T-helper 2 cell treated with Interferon-gamma antibody and Interleukin-4, amounts not matched to agents 5 μg/mL and 100 μg/mL, for 36 hours (primary cell): ENCODE measurements around the gene PXYLP1.
A peak's percentile ranks its signal among the peaks of the same experiment; 100 is the strongest.

Experiments
- DNase-seq: peaks from one replicate; pipeline ENCODE4 v3.0.0; 2021; ENCODE audit warnings: low spot score
- H3K27ac Mint-ChIP-seq: one replicate; pipeline ENCODE4 v1.8.0; 2021; ENCODE audit warnings: mild to moderate bottlenecking, mixed read lengths
- H3K27me3 Mint-ChIP-seq: one replicate; pipeline ENCODE4 v1.8.0; 2021; ENCODE audit warnings: low read depth, mixed read lengths
- H3K36me3 Mint-ChIP-seq: one replicate; pipeline ENCODE4 v1.8.0; 2021; ENCODE audit warnings: low read depth, mixed read lengths
- H3K4me1 Mint-ChIP-seq: one replicate; pipeline ENCODE4 v1.8.0; 2021; ENCODE audit warnings: low read depth, mixed read lengths
- H3K4me3 Mint-ChIP-seq: one replicate; pipeline ENCODE4 v1.8.0; 2022; ENCODE audit warnings: mild to moderate bottlenecking, moderate library complexity, mixed read lengths
- H3K9me3 Mint-ChIP-seq: one replicate; pipeline ENCODE4 v1.8.0; 2021; ENCODE audit warnings: mixed read lengths

Gene PXYLP1

DNA sequence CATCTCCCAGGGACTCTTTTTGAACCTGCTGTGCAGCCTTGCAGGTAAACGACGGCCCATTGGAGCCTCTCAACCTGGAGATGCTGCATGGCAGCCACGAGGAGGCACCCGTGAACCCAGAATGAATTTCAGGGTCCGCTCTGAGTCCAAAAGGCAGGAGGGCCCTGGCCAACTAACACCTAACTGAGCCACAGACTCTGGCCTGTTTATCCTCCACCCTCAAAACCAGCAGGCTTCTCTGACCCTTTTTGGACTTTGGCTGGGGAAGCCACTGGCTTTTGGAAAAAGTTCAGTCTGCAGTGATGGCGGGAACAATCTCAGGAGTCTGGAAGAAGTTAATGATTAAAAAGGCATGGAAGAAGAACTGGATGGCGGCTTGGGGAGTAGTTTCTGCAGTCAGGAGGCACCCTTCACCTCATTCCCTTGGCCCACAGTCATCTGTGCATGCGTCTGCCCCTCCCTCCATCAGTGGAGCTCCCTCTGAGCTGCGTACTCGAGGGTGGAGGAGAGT is 4.1 kb downstream of the PXYLP1 start:
- Mint-ChIP-seq H3K4me1 (peaks cover 74% of the 10 kb centered on the region), H3K27ac (peak overlapping the region; percentile 69), H3K27me3 (no peaks in the 10 kb centered on the region), H3K36me3 (peaks cover 46% of the 10 kb centered on the region), H3K4me3 (peak overlapping the region; percentile 42), H3K9me3 (no peaks in the 10 kb centered on the region)
- DNase-seq = no peak

DNA sequence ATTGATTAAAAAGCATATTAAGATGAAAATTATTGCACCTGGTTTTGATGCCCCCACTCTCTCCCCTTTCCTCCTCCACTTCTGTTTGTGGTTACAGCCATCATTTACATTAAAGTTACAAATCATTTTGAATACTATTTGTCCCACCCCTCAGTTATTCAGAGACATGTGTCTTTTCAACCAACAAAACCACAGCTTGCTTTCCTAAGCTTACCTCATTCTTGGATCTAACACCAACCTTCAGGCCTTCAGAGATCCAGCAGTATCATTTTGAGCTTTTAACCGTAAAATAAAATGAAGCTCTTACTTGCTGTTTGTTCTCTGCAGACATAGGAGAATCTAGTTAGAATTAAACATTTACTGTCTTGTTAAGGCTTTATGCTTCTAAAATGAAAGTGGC is 4.7 kb downstream of the PXYLP1 start:
- DNase-seq = no peak
- Mint-ChIP-seq H3K36me3 (peaks cover 48% of the 10 kb centered on the region), H3K27ac (peak overlapping the region; percentile 69), H3K27me3 (no peaks in the 10 kb centered on the region), H3K4me1 (peaks cover 75% of the 10 kb centered on the region), H3K9me3 (no peaks in the 10 kb centered on the region), H3K4me3 (peak overlapping the region; percentile 42)

DNA sequence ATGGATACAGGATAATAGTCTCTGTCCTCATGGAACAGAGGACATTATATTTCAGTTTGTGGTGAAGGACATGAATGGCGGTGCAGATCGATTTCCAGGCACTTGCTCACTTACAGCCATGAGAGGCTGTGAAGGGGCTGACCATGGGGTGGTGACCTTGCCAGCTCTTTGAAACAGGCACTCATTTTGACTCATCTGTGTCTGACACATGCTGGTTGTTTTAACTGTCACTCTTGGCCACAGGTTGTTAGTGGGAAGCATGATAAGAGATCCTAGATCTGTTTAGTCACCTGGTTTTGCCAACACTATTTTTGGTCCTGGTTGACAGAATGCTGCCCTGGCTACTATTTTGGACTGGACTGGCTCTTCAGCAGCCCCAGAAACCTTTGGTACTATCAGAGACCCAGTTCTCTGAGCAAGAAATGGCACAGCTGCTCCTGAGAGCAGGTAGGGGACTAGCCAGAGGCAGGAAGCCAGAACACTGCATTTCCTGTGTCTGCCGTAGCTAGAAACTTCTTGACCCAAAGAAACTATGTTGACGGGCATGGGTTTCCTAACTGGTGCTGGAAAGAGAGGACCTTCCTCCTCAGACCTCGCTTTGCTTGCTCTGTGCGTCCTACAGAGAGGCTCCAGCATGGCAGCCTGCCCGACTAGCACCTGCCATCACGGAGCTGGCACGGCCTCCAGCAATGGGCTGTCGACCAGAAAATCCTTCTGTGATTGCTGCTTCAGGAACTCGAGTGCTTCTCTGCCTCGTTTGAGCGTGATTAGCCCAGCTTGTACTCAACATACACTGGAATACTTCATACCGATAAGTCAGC is 6.3 kb downstream of the PXYLP1 start:
- H3K4me1 Mint-ChIP-seq = peaks cover 82% of the 10 kb centered on the region
- no peaks in the 10 kb centered on the region for H3K9me3 Mint-ChIP-seq
- no peaks in the 10 kb centered on the region for H3K27me3 Mint-ChIP-seq
- peak overlapping the region; percentile 49 for H3K4me3 Mint-ChIP-seq
- H3K36me3 Mint-ChIP-seq = peaks cover 59% of the 10 kb centered on the region
- H3K27ac Mint-ChIP-seq = peak overlapping the region; percentile 83
- peak; percentile 70 for DNase-seq

DNA sequence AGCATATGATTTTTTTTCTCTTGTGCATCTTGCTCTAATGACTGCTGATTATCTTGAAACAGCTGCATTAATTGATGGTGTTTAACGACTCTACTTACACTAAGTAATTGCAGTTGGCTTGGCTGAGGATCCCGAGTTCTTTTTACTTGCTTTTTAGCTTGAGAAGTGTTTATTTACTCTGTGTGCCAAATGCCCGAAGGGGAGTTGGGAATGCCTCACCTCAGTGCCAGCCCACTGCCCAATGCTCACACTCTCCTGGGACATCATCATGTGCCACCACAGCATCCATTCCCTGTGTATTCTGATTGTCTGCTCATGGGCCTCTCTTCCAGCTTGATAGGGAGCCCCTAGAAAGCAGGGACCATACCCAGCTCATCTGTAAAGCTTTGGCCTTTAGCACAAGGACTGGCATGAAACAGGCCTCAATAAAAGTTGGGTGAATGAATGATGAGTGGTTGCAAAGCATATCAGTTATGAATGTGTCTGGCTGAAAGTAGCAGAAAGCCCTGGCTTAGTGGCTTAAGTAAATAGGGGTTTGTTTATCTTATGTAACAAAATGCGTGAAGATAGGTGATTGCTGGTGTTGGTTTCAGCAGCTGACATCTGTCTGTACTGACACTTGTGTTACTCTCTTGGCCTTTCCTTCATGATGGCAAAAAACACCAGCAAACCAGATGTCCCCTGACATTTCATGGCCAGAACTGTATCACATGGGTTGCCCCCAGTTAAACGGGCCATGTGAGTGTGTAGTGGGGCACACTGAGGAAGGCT is 8.1 kb downstream of the PXYLP1 start:
- Mint-ChIP-seq H3K27ac (peak overlapping the region; percentile 53), H3K36me3 (peaks cover 65% of the 10 kb centered on the region), H3K4me1 (peaks cover 78% of the 10 kb centered on the region), H3K4me3 (peak overlapping the region; percentile 23), H3K27me3 (no peaks in the 10 kb centered on the region), H3K9me3 (no peaks in the 10 kb centered on the region)
- DNase-seq = no peak

DNA sequence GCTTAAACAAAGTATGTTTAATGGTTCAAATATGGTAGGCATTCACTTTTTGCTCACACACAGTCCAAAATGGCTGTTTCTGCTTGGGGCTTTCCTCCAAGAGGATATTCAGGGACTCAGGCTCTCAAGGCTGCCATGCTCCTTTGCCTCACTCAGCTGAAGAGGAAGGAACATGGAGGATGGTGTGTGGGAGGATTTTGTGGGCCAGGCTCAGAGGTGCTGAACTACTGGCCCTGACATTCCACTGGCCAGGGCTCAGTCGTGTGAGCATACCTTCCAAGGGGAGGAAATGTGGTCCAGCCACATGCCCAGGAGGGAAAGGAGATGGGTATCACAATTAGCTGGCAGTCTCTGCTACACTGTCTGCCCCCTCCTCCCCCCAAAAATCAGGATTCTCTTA is 8.7 kb downstream of the PXYLP1 start:
- Mint-ChIP-seq H3K27me3 (no peaks in the 10 kb centered on the region), H3K27ac (no peak overlapping the region), H3K36me3 (peaks cover 61% of the 10 kb centered on the region), H3K4me3 (no peak overlapping the region), H3K9me3 (no peaks in the 10 kb centered on the region), H3K4me1 (peaks cover 73% of the 10 kb centered on the region)
- no peak for DNase-seq

DNA sequence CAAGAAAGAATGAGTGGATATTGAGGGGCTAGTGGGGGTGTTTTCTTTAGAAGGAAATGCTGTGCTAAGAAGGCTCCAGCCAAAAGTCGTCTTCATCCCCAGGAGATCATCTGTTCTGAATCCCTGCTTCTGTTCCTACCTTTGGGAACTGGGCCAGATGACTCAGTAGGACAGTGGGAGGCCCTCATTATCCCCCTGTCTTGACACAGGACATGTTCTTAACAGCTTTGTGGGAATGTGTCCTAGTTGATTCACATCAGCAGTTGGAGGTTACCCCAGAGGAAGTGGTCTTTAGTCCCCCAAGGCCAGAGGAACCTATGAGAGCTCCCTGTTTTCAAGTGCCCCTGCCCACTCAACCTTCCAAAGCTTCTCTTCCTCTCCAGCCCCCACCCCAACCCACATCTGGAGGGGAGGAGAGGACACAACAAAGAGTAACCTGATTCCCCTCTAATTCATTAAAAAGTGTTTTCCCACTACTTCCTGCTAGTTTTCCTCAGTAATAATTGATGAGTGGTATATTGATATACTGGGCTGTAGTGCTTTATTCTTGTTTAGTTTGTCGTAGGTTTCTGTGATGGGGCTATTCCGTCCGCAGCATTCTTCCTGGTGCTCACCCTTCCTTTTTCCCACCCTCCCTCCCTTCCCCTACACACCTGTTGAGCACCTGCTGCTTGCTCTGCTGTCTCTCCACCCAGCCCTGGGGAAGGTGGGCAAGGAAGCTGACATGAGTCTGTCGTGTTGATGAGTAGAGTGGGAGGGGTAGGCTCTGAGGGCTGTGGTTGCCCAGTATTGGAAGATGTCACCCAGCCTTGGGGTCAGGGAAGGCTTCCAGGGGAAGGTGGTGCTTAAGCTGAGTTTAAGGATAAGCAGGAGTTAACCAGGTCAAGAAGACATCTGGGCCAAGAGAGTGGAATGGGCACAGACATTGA is 9.3 kb downstream of the PXYLP1 start:
- H3K9me3 Mint-ChIP-seq = no peaks in the 10 kb centered on the region
- no peak overlapping the region for H3K27ac Mint-ChIP-seq
- peaks cover 69% of the 10 kb centered on the region for H3K4me1 Mint-ChIP-seq
- H3K4me3 Mint-ChIP-seq = no peak overlapping the region
- peaks cover 60% of the 10 kb centered on the region for H3K36me3 Mint-ChIP-seq
- DNase-seq = no peak
- H3K27me3 Mint-ChIP-seq = no peaks in the 10 kb centered on the region

DNA sequence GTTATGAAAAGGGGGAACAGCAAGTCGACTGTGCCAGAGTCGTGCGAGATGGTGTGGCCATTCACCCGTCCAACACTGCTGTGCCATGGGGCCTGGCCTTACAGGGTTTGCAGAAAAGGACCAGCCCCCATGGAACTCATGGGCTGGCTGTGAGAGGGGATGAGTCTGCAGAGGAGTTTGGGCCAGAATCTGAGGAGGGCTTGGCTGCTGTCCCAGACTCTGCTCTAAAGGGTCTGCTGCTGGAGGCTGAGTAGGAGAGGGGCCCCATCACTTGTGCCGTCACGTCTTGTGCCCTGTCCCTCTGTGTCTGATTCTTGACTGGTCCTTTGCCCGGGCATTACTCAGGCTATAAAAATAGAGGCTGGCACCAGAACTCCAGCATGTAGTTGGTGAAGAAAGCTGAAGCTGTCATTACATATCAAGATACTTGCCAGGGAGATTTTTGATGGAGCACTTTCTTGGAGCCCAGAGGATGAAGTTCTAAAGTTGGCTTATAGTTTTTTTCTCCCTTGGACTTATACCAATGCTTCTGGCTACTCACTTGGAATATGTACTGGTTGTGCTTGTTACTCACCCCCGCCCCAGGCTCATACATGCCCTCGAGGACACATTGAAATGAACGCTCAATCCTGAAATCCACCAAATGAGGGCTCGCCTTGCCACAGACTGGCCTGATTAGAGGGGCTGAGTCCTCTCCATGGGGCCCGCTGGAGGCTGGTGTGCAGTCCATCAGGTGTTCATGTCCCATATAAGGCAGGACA is 10.2 kb downstream of the PXYLP1 start:
- H3K4me1 Mint-ChIP-seq = peaks cover 65% of the 10 kb centered on the region
- no peak overlapping the region for H3K4me3 Mint-ChIP-seq
- H3K27ac Mint-ChIP-seq = no peak overlapping the region
- H3K9me3 Mint-ChIP-seq = no peaks in the 10 kb centered on the region
- DNase-seq = no peak
- H3K27me3 Mint-ChIP-seq = no peaks in the 10 kb centered on the region
- H3K36me3 Mint-ChIP-seq = peaks cover 53% of the 10 kb centered on the region

DNA sequence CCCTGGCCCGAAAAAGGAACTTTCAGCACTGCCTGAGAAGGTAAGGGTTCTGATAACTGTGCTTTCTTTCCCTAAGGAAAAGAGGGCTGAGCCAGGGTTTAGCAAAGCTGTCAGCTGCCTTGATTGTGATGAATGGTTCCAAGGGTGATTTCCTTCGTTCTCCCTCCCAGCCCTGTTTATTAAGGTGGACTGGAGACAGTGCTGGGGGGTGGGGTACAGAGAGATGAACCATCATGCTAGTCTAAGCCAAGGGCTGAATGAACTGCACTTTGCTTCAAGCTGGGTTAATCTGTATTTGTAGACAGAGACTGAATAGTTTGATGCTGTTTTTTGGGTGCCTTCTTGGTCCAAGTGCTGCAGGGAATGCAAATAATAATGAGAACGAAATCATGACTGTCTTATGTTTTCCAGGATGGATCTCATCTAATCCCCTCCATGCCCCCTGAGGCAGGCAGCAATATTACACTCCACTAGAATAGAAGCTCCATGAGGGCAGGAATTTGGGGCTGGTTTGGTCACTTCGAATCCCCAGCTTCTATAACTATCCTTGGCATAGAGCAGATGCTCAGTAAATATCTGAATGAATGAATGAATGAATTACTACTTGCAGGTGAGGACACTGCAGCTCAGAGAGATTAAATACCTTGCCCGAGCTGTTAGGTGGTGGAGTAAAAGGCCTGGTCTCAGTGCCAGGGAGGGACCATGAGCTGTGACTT is 10.9 kb downstream of the PXYLP1 start:
- Mint-ChIP-seq H3K4me1 (peaks cover 58% of the 10 kb centered on the region), H3K36me3 (peaks cover 53% of the 10 kb centered on the region), H3K9me3 (no peaks in the 10 kb centered on the region), H3K27ac (peak overlapping the region; percentile 75), H3K27me3 (no peaks in the 10 kb centered on the region), H3K4me3 (peak overlapping the region; percentile 56)
- DNase-seq = no peak

DNA sequence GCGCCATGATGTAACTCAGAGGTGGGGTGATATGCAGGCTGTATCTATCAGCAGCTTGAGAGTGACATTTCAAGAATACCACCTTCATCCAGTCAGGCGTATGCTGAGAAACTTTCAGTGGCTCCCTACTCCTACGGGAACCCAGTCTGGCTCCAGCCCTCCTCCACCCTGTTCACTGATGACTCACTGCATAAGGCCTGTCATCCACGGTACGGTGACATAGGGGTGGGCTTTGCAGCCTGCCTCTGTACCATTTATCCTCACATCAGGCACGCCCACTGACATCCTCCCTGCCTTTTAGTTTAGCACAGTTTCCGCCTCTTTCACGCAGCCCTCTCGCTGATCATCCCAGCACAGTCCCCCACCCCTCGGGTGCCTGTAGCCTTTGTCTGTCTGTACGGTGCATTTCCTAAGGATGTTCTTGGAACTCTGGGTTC is 11.7 kb downstream of the PXYLP1 start:
- Mint-ChIP-seq H3K27ac (peak overlapping the region; percentile 75), H3K9me3 (no peaks in the 10 kb centered on the region), H3K36me3 (peaks cover 46% of the 10 kb centered on the region), H3K4me1 (peaks cover 51% of the 10 kb centered on the region), H3K27me3 (no peaks in the 10 kb centered on the region), H3K4me3 (peak overlapping the region; percentile 56)
- DNase-seq = peak; percentile 78

DNA sequence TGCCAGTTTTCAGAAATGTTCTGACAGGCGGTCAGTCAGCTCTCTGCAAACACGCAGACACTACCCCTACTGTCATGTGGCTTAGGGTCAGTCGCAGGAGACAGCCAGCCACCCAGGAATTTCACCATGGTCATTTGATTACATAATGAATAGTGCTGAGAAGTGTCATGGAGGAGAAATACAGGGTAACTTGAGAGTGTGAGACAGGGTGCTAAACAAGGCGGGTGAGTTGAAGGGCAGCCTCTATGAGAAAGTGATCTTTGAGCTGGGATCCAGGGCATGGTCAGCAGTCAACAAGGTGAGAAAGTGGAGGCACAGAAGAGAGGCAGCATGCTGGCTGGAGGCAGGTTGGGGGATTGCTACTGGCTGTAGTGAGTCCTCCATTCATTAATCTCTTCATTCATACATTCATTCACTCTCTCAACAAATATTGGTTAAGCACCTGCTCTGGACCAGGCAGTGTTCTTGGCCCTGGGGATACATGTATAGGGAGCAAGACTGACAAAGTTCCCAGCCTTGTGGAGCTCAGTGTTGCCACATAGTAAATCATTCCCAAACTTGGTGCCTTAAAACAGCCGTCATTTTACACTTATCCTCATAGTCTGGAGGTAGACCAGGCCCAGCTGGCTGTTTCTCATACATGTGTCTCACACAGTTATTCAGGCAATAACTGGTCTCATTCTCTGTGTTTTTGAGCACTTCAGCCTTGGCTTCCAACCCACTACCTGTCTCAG is 14.8 kb downstream of the PXYLP1 start:
- Mint-ChIP-seq H3K4me1 (peaks cover 24% of the 10 kb centered on the region), H3K4me3 (no peak overlapping the region), H3K36me3 (peaks cover 32% of the 10 kb centered on the region), H3K9me3 (no peaks in the 10 kb centered on the region), H3K27me3 (no peaks in the 10 kb centered on the region), H3K27ac (no peak overlapping the region)
- DNase-seq = no peak

DNA sequence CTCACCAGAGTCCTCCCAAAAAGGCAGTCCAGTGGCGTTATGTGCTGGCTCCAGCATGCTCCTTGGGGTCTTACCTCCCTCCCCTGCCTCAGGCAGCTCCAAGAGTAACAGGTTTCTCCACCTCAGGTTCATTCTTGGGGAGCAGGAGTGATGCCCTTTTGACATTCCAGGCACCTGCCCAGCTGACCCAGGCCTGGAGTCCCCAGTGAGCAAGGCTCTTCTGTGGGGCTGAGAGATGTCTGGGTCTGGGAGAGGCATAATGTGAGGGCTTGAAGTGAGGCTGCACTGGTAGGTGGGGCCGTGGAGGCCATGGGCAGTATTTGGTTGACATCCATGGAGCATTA is 15.3 kb downstream of the PXYLP1 start:
- H3K4me3 Mint-ChIP-seq = no peak overlapping the region
- H3K27me3 Mint-ChIP-seq = no peaks in the 10 kb centered on the region
- peaks cover 30% of the 10 kb centered on the region for H3K36me3 Mint-ChIP-seq
- peaks cover 23% of the 10 kb centered on the region for H3K4me1 Mint-ChIP-seq
- H3K9me3 Mint-ChIP-seq = no peaks in the 10 kb centered on the region
- DNase-seq = no peak
- H3K27ac Mint-ChIP-seq = no peak overlapping the region

DNA sequence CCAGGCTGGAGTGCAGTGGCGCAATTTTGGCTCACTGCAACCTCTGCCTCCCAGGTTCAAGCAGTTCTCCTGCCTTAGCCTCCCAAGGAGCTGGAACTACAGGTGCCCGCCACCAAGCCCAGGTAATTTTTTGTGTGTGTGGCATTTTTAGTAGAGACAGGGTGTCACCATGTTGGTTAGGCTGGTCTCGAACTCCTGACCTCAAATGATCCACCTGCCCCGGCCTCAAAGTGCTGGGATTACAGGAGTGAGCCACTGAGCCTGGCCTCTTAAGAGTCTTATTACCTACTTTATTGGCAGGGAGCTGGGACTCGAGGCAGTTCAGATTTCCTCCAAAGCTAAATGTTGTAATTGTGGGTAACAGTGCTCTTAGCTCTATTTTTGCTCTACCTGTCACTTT is 16.4 kb downstream of the PXYLP1 start:
- no peak overlapping the region for H3K27ac Mint-ChIP-seq
- no peaks in the 10 kb centered on the region for H3K9me3 Mint-ChIP-seq
- no peak for DNase-seq
- H3K4me3 Mint-ChIP-seq = no peak overlapping the region
- peaks cover 24% of the 10 kb centered on the region for H3K36me3 Mint-ChIP-seq
- peaks cover 14% of the 10 kb centered on the region for H3K4me1 Mint-ChIP-seq
- no peaks in the 10 kb centered on the region for H3K27me3 Mint-ChIP-seq
